Panc1 (cell line): ENCODE data around the gene FAM117B. TPM values are rescaled to one million over a fixed set of nuclear protein-coding genes. Genes with fewer than 3 reads are reported as not detected.

ENCODE experiments used
- ATAC-seq: fragments of 200-7000 bp; cut with Tn5 transposase; 2 replicates; pipeline ENCODE4 v1.9.1; 2020; ENCODE audit warnings: mild to moderate bottlenecking, moderate library complexity
- BruUV-seq: library from RNA; stranded (reverse); fragments of 400-500 nt; replicated peaks from 2 replicates; lab custom pipeline; 2021; lab: Mats Ljungman, UMichigan
- CTCF ChIA-PET: fragments of 300-600 bp; sonication (Branson Sonifier 250); formaldehyde crosslinking; loops from one replicate; lab custom pipeline; 2022; ENCODE audit warnings: antibody characterized with exemption; lab: Charles Lee
- POLR2A ChIA-PET: fragments of 300-600 bp; sonication (Branson Sonifier 250); formaldehyde crosslinking; loops from one replicate; lab custom pipeline; 2022; ENCODE audit warnings: antibody characterized with exemption; lab: Charles Lee
- DNase-seq: peaks from one replicate; pipeline ENCODE4 v3.0.0-alpha.2; 2010; ENCODE audit warnings: low read depth, low spot score
- H3K27ac ChIP-seq: 2 replicates; pipeline ENCODE4 v1.5.1; 2011; ENCODE audit warnings: mild to moderate bottlenecking, low read length, inconsistent platforms
- H3K27me3 ChIP-seq: fragments of 200-500 bp; sonication (Bioruptor generic); 2 replicates; pipeline ENCODE4 v1.6.0; 2014; ENCODE audit warnings: low read length, inconsistent platforms; ENCODE audit not compliant: control insufficient read depth, insufficient read depth
- H3K36me3 ChIP-seq: fragments of 200-500 bp; sonication (Bioruptor generic); 2 replicates; pipeline ENCODE4 v1.5.1; 2014; ENCODE audit warnings: inconsistent platforms, mild to moderate bottlenecking, low read length, moderate library complexity; ENCODE audit not compliant: control insufficient read depth, insufficient read depth
- H3K4me1 ChIP-seq: 2 replicates; pipeline ENCODE4 v1.5.1; 2011; ENCODE audit warnings: inconsistent platforms, mild to moderate bottlenecking, low read length, moderate library complexity; ENCODE audit not compliant: control insufficient read depth, insufficient read depth
- H3K4me3 ChIP-seq, 2 experiments: 2 replicates each; pipeline ENCODE4 v1.5.1; 2011 to 2012; ENCODE audit warnings: low read depth in 2 of 2, low read length in 2 of 2, mild to moderate bottlenecking in 2 of 2, inconsistent platforms in 1 of 2, moderate library complexity in 1 of 2
- H3K9me3 ChIP-seq: fragments of 200-500 bp; sonication (Bioruptor generic); 2 replicates; pipeline ENCODE4 v1.5.1; 2014; ENCODE audit warnings: low read depth, mild to moderate bottlenecking, inconsistent platforms, low read length, moderate library complexity; ENCODE audit not compliant: control insufficient read depth, insufficient read depth
- POLR2AphosphoS5 ChIP-seq: IDR thresholded peaks from 2 replicates; pipeline ENCODE4 v1.6.1; 2012; ENCODE audit warnings: mild to moderate bottlenecking, low read depth, low read length, moderate library complexity
- SIN3A ChIP-seq: IDR thresholded peaks from 2 replicates; pipeline ENCODE4 v1.6.1; 2012; ENCODE audit warnings: low read depth, mild to moderate bottlenecking, low read length, moderate library complexity, borderline replicate concordance; ENCODE audit not compliant: insufficient read depth
- TCF7L2 ChIP-seq: IDR thresholded peaks from 2 replicates; pipeline ENCODE4 v1.6.1; 2011; ENCODE audit warnings: mild to moderate bottlenecking, low read depth, low read length, inconsistent platforms
- in situ Hi-C: cut with HindIII; loops from 2 replicates; pipeline ENCODE4 v1.10.0; 2016; ENCODE audit warnings: low sequenced_read_pairs, low pct_unique_long_range_greater_than_20kb
- intact Hi-C: fragments of 100-400 bp; cut with micrococcal nuclease; formaldehyde crosslinking; loops from one replicate; pipeline ENCODE4 v1.10.0; 2022; ENCODE audit not compliant: unreplicated experiment
- total RNA-seq: library from RNA; stranded (reverse); gene quantifications from one replicate; pipeline ENCODE4 v1.2.1, GENCODE V29; 2021; ENCODE audit not compliant: unreplicated experiment
- TF ChIP-seq, protein P1 (sequence below): fragments of 450-650 bp; IDR thresholded peaks from 2 replicates; pipeline ENCODE4 v1.5.1; 2017; ENCODE audit warnings: mild to moderate bottlenecking
- TF ChIP-seq, protein P2 (sequence below), 2 experiments: IDR thresholded peaks; 2 replicates each; pipeline ENCODE4 v1.6.1; 2011 to 2012; ENCODE audit warnings: low read depth in 2 of 2, control low read depth in 1 of 2, low read length in 1 of 2, mild to moderate bottlenecking in 1 of 2, moderate library complexity in 1 of 2; ENCODE audit not compliant: insufficient read depth in 1 of 2

Gene FAM117B
- total RNA-seq, 1 experiment from 2014 or later = 7.8 TPM

DNA sequence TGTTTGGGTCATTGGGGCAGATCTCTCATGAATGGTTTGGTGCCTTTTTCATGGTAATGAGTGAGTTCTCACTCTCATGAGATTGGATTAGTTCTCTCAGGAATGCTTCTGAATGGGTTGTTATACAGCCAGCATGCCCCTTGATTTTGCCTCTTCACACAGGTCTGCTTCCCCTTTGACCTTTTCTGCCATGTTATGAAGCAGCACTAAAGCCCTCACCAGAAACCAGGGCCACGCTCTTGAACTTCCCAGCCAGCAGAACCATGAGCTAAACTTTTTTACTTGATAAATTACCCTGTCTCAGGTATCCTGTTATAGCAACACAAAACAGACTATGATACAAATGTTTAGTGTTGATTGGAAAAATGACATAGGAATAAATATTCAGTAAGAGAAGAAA lies 179.5 kb downstream of the FAM117B start:
- POLR2A ChIA-PET = no interaction called here
- ATAC-seq = no peak
- intact Hi-C loops = no loop called here
- no peaks in the 10 kb centered on the region for H3K36me3 ChIP-seq
- H3K27ac ChIP-seq = no peak overlapping the region
- in situ Hi-C loops = no loop called here
- H3K27me3 ChIP-seq = no peaks in the 10 kb centered on the region
- CTCF ChIA-PET = interaction anchor here (0.6 kb wide), 1 partner anchor 26 kb away, joined by 7 read pairs; no protein-coding TSS in a partner anchor
- BruUV-seq = no TSS peak
- TF ChIP-seq TCF7L2 (no peak), SIN3A (no peak), POLR2AphosphoS5 (no peak)
- TF ChIP-seq, protein P1, sequence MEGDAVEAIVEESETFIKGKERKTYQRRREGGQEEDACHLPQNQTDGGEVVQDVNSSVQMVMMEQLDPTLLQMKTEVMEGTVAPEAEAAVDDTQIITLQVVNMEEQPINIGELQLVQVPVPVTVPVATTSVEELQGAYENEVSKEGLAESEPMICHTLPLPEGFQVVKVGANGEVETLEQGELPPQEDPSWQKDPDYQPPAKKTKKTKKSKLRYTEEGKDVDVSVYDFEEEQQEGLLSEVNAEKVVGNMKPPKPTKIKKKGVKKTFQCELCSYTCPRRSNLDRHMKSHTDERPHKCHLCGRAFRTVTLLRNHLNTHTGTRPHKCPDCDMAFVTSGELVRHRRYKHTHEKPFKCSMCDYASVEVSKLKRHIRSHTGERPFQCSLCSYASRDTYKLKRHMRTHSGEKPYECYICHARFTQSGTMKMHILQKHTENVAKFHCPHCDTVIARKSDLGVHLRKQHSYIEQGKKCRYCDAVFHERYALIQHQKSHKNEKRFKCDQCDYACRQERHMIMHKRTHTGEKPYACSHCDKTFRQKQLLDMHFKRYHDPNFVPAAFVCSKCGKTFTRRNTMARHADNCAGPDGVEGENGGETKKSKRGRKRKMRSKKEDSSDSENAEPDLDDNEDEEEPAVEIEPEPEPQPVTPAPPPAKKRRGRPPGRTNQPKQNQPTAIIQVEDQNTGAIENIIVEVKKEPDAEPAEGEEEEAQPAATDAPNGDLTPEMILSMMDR = no peak
- TF ChIP-seq, protein P2, sequence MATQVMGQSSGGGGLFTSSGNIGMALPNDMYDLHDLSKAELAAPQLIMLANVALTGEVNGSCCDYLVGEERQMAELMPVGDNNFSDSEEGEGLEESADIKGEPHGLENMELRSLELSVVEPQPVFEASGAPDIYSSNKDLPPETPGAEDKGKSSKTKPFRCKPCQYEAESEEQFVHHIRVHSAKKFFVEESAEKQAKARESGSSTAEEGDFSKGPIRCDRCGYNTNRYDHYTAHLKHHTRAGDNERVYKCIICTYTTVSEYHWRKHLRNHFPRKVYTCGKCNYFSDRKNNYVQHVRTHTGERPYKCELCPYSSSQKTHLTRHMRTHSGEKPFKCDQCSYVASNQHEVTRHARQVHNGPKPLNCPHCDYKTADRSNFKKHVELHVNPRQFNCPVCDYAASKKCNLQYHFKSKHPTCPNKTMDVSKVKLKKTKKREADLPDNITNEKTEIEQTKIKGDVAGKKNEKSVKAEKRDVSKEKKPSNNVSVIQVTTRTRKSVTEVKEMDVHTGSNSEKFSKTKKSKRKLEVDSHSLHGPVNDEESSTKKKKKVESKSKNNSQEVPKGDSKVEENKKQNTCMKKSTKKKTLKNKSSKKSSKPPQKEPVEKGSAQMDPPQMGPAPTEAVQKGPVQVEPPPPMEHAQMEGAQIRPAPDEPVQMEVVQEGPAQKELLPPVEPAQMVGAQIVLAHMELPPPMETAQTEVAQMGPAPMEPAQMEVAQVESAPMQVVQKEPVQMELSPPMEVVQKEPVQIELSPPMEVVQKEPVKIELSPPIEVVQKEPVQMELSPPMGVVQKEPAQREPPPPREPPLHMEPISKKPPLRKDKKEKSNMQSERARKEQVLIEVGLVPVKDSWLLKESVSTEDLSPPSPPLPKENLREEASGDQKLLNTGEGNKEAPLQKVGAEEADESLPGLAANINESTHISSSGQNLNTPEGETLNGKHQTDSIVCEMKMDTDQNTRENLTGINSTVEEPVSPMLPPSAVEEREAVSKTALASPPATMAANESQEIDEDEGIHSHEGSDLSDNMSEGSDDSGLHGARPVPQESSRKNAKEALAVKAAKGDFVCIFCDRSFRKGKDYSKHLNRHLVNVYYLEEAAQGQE (IDR thresholded peaks at IDR 0.05; ENCODE audit: insufficient read depth in 1 of 2, low read depth in 2 of 2, low read length in 1 of 2) = no peak
- H3K4me1 ChIP-seq = no peaks in the 10 kb centered on the region
- DNase-seq = no peak
- H3K9me3 ChIP-seq = no peaks in the 10 kb centered on the region
- H3K4me3 ChIP-seq = no peak overlapping the region

DNA sequence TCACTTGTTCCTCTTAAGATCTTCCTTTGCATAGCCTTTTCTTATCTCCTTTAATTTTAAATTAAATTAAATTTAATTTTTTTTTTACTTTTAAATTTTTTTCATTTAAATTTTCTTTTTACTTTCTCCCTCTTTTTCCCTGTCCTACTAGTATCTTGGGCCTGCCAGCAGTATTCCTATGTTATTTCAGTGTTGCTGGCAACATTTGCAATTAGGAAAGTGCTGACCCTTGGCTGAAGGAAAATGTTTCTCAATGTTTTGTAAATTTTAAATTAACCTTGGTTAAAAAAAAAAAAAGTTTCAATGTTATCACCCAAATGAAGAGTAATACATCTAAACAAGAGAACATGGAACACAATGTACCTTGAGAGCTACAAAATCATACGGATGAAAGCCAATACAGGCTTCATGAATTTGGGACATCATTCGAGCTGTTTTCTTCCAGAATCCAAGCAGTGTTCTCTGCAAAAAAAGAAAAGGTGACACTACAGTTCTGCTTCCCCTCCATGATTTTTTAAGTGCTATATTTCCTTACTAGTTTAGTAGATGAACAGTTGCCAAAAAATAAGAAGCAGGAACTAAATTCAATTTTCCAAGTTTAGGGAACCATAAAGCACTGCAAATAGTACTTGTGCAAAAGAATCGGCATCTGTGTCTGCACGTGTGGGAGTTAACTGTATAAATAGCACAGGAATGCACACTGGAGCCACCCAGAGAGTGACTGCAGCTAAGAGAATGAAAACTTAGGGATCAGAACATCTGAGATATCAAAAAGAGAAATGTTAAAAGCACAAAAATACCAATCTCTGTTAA lies 181.0 kb downstream of the FAM117B start:
- TF ChIP-seq POLR2AphosphoS5 = no peak
- no peak for DNase-seq
- POLR2A ChIA-PET = no interaction called here
- Histone ChIP-seq H3K27ac (no peak overlapping the region), H3K36me3 (no peaks in the 10 kb centered on the region), H3K4me1 (no peaks in the 10 kb centered on the region), H3K9me3 (no peaks in the 10 kb centered on the region), H3K4me3 (no peak overlapping the region), H3K27me3 (no peaks in the 10 kb centered on the region)
- in situ Hi-C loops = no loop called here
- ATAC-seq = no peak
- intact Hi-C loops = no loop called here
- BruUV-seq = no TSS peak
- CTCF ChIA-PET = no interaction called here

DNA sequence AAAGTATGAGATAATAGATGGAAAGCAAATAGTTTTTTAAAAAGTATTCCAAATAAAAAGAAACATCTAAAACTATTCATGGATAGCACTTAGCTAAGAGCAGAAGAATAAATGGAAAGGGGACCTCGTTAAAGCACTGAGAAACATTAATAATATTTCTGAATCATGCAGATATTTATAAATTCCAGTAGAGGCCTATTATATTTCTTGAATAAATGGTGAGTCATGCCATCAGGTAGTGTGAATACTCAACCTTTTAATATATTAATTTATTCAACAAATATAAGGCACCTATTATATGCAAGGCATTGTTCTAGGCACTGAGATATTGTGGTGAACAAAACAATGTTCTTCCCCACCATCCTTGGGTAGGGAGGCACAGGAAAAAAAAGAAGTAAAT lies 183.0 kb downstream of the FAM117B start:
- in situ Hi-C loops = no loop called here
- no peaks in the 10 kb centered on the region for H3K27me3 ChIP-seq
- intact Hi-C loops = no loop called here
- no peak overlapping the region for H3K27ac ChIP-seq
- TF ChIP-seq, protein P1 = no peak
- TF ChIP-seq SIN3A (no peak), TCF7L2 (no peak)
- TF ChIP-seq, protein P2 (IDR thresholded peaks at IDR 0.05; ENCODE audit: insufficient read depth in 1 of 2, low read depth in 2 of 2, low read length in 1 of 2) = no peak
- ATAC-seq = no peak
- H3K4me3 ChIP-seq = no peak overlapping the region
- no peak for DNase-seq
- ChIA-PET POLR2A (no interaction called here), CTCF (no interaction called here)
- no peaks in the 10 kb centered on the region for H3K4me1 ChIP-seq
- BruUV-seq = no TSS peak
- H3K9me3 ChIP-seq = no peaks in the 10 kb centered on the region
- H3K36me3 ChIP-seq = no peaks in the 10 kb centered on the region
